T-helper 2 cell treated with Interferon-gamma antibody and Interleukin-4, amounts not matched to agents 100 ng/mL and 5 ng/mL, for 36 hours (primary cell): Measurements from ENCODE around the gene CLSTN2. TPM values are rescaled to one million over a fixed set of nuclear protein-coding genes. Genes with fewer than 3 reads are reported as not detected.
"Not testable (repeated sequence)": the region's sequence is repeated elsewhere in the genome, so short reads cannot be mapped to it uniquely, and the experiment has no call there.

Source experiments
- intact Hi-C: fragments of 100-400 bp; cut with micrococcal nuclease; formaldehyde crosslinking; loops from one replicate; pipeline ENCODE4 v1.15.1; 2023
- total RNA-seq: library from RNA; stranded (reverse); gene quantifications from 2 replicates; pipeline ENCODE4 v1.2.3, GENCODE V29; 2022

Gene CLSTN2
- total RNA-seq, 1 donor from 2014 or later, result not detected

DNA sequence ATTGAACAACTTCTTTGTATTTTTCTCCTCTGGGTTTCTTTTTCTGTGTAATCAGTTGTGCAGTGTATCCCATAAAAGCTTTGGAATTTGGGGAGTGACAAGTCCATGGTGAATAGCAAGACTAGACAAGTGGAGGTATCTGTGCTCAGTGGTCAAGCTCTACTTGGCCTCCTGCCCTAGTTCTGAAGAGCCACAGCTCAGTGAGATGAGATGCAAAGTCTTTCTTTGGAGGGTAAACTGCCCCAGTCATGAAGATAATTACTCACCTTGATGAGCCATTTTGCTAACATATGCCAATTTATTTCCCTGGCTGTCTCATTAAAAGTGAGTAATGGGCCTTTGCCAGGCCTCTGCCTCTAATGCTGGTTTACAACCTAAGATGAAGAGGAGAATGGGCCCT lies 471.7 kb downstream of the CLSTN2 start:
- intact Hi-C loops, result no loop called here

DNA sequence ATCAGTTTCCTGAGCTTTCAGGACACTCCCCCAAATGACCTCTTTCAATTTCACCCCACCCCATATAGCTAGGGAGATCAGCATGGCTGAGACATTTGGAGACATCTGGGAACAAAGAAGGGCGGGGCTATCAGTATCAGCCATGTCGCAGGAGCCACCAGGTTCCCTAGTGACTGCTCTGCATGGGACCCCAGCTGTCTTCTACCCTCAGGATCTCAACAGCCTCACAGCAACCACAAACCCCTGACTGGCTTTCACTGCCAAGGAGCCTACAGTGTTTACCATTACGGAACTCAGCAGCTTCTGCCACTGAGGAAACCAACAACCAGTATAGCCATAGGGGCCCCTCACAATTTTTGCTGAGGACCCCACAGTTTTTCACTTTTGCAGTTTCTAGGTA lies 473.3 kb downstream of the CLSTN2 start:
- intact Hi-C loops, result no loop called here

DNA sequence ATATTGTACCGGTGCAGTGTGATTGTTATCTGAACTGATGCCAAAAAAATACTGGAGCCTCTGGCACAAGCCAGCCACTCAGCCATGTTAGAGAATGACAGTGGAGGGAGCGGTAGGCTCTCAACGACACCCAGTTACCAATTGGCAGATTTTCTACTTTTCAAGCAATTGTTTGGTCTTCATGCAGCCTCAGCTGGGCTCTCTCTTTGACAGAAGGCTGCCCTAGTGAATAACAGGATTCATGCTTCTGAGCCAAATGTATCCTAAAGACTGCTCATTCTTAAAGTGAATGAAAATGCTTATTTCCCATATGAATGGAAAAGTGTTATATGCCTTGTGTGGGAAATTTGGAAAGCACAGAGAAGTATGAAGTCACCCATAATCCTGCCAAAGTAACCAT lies 481.7 kb downstream of the CLSTN2 start:
- intact Hi-C loops, result no loop called here

DNA sequence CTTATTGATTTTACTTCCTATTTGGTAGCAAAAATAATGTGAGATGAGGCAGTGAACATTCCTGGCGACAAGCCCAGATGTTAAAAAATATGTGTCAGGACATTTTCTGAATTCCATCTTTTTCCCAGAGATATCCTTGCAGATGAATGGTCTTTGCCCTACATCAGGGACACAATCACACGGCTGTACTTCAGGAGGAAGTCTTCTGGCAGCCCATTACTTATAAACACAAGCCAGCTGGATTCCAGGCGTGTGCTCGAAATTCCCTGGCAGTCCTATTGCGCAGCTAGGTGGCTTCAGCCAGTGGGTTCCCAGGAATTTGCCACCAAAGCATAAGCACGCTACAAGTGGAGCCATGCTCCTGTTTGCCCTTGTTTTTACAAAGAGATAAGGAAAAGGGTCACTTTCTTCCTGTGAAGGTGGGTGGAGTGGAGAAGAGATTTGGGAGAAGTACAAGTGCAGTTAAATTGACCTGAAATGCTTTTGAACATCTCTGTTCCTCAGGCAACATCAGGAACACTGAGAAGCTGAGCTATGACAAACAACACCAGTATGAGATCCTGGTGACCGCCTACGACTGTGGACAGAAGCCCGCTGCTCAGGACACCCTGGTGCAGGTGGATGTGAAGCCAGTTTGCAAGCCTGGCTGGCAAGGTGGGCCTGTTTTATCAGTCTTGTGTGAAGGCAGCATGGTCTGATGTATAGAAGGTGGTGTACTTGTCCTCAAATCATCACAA lies 485.8 kb downstream of the CLSTN2 start:
- intact Hi-C loops, result no loop called here

DNA sequence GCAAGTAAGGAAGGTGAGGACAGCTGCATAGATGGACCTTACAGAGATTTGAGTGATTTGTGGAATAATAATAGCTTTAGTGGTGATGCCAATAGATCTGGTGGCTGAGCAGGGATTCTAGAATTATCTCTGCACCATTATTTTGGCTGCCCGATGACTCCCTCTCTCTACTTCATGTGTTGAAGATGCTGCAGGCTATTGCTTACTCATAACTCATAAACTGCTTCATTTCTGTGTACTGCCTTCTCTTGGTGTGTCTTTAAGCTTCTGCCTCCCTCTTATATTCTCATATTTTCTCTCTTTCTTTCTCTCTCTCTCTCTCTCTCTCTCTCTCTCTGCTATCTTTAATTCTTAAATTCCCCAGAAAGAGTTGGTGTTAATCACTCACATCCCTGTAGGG lies 486.9 kb downstream of the CLSTN2 start:
- intact Hi-C loops, result no loop called here

DNA sequence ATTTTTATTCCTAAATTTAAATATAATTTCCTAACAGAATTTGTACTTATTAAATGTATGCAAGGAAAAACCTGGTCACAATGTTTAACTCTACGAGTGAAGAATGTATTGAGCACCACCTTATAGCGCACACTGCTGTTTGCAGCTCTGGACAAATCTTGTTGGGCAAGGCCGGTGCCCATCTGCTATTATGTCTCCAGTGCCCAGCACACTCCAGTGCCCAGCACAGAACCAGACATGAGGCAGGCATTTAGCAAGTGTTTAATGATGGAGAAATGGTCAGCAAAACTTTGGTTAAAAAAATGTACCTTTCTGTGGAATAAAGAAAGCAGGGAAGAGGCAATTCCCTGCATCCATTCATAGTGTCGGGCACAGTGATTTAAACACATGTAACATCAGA lies 488.2 kb downstream of the CLSTN2 start:
- intact Hi-C loops, result no loop called here

DNA sequence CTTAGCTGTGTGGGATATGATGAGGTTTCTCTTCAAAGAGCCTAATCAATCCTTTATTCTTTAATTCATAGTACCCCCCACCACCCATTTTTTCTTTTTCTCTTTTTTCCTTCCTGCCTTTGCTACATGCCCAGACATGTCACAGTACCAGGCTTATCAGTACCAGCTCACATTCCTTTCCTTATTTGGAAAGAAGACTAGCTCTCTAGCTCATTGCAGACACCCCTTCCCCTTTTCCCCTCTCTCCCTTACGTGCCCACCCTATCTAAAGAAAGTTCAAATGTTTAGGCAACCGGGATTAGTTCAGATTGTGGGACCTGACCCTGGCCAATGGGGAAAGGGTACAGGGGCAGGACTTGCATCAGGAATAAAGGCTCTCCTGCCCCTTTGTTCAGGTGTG lies 488.6 kb downstream of the CLSTN2 start:
- intact Hi-C loops, result not testable (repeated sequence)

DNA sequence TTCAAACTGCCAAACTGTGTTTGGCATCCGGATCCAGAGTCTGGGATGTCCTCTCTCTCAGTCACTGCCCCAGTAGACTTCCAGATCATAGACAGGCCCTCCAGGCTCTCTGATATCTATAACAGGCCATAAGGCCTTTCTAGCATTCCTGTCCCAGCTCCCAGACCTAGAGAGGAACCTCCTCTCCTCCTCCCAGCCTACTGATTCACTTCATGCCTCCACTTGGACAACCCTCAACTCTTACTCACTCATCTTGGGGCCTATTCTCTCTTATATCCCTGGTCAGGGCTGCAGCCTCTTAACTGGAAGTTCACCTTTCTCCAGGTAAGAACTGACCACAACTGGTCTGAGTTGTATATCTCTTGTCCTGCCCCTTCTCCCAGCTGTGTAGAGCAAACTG lies 489.2 kb downstream of the CLSTN2 start:
- intact Hi-C loops, result no loop called here

DNA sequence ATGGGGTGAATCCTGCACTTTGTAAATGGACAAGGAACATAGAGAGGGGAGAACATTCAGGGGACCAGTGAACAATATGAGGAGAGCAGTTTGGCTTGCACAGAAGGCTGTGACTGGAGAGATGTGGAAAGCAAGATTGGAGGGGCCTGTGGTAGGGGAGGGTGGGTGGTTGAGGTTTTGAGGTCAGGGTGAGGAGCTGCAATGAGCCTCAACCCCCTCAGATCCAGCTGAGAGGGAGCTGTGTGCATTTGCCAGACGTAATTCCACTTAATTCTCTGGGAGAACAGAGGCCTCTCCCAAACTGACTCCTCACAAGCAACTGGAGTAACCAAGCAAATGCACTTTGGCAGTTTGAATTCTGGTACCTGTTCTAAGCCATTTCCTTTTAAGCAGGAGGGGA lies 489.7 kb downstream of the CLSTN2 start:
- intact Hi-C loops, result no loop called here

DNA sequence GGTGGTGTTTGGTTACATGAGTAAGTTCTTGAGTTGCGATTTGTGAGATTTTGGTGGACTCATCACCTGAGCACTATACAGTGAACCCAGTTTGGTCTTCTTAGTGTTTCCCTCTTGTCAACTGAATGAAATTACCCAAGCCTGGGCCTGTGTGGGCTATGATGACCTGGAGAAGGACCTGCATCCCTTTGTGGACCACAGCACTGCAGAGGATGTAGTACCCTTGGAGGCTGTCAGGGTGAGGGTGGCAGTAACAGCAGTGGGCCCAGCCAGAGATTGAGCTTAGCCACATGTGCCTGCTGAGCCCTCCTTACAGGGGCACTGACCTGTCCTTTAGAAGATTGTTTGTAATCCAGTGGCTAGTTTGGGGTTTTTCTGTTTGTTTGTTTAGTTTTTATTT lies 492.8 kb downstream of the CLSTN2 start:
- intact Hi-C loops, result no loop called here

DNA sequence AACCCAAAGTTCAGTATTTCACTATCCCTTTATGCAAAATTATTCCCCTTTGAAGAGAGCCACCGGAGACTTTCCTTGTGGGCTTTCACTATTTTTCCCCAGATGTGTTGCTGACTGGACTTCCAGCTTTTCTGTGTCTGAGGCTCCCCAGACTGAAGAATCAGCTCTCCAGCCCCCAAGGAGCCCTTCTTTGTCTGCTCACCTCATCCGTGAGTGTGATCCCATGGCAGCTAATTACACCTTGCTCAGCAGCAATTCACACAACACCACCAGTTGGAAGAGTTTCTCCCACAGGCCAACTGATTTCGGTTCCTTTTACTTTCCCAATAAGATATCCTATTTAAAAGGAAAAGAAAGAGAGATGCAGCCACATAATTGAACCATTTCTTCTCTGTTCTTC lies 493.4 kb downstream of the CLSTN2 start:
- intact Hi-C loops, result no loop called here

DNA sequence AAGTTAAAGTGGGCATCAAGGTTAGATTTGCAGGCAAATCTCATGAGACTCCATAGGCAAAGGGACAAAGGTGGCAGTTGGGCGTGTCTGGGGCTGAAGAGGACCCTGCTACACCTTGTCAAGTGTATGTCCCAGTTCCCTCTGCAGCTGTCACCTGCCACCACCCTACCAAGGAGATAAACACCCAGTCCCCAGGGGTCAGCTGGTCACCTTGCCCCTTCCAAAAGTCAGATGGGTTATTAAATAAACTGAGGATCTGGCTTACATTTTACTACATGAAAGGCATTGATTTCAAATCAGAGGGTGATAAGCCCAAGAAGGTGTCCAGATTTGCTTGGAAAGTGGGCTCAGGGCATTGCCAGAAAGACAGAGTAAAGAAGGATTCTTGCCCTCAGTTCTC lies 494.8 kb downstream of the CLSTN2 start:
- intact Hi-C loops, result no loop called here

DNA sequence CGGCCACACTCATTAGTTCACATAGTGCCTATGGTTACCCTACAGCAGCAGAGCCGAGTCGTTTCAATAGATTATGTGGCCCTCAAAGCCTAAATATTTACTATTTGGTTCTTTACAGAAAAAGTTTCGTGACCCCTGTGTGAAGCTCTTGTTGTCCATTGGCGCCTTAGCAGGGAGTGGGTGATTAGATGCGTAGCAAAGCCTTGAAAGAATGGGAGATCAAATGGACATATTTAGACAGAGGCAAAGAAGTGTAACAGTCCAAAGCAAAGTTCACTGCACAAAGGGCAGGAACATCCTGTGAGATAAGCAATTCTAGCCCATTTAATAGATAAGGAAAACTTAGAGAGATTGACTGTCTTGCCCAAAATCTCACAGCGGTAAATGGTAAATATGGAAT lies 495.5 kb downstream of the CLSTN2 start:
- intact Hi-C loops, result no loop called here

DNA sequence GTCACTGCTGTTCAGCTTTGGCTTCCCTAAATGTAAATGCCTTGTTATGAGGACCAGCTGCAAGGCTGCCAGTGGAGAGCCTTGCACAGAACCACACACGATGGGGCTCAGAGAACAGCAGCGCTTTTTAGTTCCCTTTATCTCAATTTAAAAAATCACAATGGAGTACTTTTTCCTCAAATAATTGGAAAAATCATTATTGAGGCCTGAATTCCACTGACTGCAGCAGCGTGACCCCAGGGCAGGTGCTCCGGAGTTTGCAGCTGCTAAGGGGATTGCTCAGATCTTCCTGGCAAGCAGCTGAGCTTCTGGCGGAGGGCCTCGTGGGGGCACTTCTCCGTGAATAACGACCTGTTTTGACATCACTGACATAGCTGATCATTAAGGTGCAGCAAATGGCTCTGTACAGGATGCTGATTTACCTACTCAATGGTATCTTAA lies 497.3 kb downstream of the CLSTN2 start:
- intact Hi-C loops, result no loop called here

DNA sequence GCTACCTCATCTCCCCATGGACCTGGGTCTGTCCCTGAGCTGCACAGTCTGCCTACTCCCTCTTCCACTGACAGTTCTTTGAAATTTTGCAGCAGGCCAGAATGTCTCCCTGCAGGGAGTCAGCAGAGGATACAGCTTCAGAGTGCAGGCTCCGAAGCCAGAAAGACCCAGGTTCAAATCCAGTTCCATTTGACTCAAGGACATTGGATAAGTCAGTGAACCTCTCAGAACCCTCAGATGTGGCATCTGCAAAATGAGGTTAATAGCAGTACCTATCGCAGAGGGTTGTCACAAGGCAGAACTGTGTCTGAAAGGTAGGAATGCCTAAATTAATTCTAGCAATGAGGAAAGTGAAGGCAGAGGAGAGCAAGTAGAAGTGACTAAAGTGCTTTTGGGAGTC lies 498.4 kb downstream of the CLSTN2 start:
- intact Hi-C loops, result no loop called here

DNA sequence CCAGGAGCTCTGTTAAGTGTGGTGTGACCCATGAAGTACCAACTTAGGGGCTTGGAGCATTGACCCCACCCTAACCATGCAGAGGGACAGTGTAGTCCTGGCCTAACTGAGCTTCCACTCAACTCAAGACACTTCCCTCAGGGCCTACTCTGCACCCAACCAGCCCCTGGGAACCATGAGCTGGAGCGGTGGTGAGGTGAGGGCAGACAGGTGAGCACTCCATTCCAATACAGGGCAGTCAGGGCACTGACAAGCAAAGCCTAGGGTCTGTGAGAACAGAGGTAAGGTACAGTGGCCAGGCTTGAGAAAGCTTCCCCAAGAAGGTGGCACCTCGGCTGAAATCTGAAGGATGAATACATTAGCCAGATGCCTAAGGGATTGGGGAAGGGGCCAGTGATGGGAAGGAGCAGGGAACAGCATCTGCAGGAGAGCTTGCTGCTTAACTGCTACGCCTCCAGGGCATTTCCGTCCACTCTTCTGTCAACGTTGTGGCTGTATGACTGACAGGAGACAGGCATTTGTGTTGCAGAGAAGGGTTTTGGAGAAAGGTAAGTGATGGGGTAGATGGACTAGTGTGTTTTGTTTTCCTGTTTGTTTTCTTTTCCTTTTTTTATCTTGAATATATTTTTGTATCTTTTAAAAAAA lies 499.4 kb downstream of the CLSTN2 start:
- intact Hi-C loops, result no loop called here

DNA sequence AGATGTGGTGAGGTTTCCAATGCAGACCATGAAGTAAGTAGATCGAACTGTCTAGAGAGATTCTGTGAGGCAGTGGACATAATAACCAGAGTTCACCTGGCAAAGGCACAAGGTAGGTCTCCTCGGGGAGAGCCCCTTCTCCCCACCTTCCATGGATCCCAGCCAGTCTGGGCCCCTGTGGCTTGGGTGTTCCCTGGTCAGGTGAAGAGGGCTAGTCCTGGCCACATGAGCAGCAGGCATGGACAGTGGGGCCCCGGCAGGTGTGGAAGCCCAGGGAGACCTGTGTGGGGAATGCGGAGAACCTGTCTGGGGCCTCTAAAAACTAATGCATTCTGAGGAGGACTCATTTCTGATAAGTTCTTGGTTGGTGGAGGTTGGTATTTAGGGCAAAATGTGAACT lies 501.4 kb downstream of the CLSTN2 start:
- intact Hi-C loops, result no loop called here

DNA sequence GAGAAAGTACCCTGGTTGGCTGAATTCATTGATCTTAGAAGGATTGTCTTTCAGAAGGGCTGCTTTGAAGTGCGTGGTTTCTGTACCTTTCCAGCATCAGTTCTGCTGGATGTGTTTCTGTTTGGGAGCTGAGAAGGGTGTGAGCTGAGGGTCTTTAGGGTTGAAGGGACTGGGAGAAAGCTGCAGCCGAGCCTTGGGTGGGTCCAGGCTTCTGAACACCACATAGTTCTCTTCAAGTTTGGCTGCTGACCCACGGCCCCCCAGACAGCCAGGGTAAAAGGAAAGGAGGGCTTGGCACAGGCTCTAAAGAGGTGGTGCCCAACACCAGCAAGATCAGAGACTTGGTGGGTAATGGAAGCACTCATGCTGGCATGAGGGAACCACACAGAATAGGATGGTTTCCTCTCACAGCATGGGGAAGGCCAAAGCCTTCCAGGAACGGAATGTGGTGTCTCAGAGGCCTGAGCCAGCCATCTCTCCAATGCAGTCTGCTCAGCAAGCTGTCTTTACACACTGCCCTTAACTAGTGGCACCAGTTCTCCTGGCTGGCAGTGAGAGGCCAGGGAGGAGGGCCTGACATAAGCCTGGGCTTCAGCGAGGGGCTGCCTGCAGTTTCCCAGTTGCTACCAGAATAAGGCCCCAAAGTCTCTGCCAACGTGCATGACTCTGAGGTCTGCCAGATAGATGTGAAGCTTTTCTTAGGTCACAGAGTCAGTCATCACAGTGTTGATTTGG lies 503.9 kb downstream of the CLSTN2 start:
- intact Hi-C loops, result no loop called here

DNA sequence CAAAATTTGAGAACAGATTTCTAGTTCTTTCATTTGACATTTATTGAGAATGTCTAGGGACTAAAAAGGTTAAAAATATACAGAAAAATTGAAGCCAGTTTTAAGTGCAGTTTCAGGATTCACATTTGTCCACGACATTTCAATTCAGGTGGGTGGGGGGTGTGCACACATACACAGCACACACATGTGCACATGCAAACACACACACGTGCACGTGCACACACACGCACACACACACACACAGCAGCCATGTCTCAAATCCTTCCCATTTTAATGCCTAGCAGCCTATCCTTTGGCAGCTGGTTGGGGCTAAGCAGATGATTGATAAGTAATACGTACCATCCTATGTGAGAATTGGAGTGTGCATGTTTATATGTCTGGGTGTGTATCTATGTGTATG lies 504.5 kb downstream of the CLSTN2 start:
- intact Hi-C loops, result no loop called here

DNA sequence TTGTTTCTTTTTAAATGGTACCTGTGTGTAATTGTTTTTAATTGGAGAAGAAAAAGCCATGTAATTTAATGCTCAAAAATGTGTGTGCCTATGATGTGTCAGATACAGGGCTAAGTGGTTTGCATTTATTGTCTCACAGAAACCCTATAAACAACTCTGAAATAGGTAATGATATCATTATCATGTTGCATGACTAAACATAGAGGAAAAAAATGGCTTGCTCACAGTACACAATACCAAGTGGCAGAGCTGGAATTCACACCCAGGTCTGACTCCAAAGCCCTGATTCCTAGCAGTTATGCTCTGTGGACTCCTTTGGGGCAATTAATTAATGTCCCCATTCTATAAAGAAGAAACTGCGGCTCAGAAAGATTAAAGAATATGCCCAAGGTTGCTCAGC lies 505.5 kb downstream of the CLSTN2 start:
- intact Hi-C loops, result no loop called here

DNA sequence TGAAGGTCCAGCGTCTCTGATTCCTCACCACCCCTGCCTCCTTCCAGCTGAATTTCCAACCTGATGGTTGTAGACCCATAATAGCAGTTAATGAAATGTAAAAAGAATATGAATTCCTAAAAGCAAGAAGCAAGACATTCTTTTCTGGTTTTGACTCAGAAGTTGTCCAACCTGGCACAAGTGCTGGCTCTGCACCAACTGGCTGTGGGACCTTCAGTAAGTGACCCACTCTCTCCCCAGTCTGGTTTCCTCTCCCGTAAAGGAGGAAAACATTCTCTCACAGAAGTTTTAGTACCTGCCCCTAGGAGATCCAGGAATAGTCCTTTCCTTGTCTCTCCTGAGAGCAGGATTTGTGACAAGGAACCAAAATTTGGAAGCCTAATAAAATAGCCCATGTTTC lies 506.0 kb downstream of the CLSTN2 start:
- intact Hi-C loops, result no loop called here

DNA sequence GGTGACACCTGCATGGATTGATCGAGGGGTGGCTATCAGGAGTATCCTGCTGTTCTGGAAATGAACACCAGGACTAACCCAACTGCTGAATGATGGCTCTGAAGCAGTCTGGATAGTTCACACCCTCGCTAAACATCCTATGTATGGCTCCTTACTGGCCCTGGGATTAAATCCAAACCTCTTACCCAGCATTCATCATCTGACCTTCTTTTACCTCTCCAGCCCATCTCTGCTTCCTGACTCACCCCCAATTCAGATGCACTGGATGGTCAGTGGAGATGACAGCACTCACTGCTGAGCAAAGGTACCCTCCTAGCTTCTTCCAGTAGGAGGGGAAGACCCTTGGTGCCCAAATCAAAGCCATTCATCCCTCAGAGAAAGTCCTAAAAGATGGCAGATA lies 507.6 kb downstream of the CLSTN2 start:
- intact Hi-C loops, result no loop called here

DNA sequence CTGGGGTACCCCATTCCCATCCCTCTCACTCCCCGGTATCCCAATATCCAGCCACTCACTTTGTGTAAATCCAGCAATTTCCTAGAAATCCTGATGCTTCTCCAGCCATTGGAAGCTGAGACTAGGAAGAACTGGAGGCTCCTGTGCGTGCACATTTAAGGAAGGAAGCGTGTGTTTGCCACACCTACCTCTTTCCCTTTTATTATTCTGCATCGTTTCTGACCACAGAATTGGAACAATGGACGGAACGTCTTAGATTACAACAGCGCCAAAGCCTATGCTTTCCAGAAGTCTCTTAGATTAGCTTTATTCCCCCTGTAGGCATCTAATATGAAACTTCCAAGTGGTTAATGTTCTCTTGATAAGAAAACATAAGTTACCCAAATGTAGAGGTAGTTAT lies 508.1 kb downstream of the CLSTN2 start:
- intact Hi-C loops, result no loop called here
